HTERT RPE-1 (cell line): ENCODE data around the gene GRIK3.
"Not testable (repeated sequence)": the region's sequence is repeated elsewhere in the genome, so short reads cannot be mapped to it uniquely, and the experiment has no call there.

Experiments
- in situ Hi-C: fragments of 300-500 bp; cut with MboI; formaldehyde crosslinking; loops from 4 replicates; pipeline ENCODE4 v1.14.3; 2020; ENCODE audit warnings: low sequenced_read_pairs

GRIK3 gene

GRCh38 chr1:36912365-36912865 is 121.9 kb downstream of the GRIK3 start:
- in situ Hi-C loops, result no loop called here

GRCh38 chr1:36911561-36912364 is 122.6 kb downstream of the GRIK3 start:
- in situ Hi-C loops, result no loop called here

- in situ Hi-C loops, result no loop called here
These were observed 123.3 kb downstream of the GRIK3 start for GRCh38 chr1:36910886-36911540.

GRCh38 chr1:36909946-36910725 is 124.2 kb downstream of the GRIK3 start:
- in situ Hi-C loops, result no loop called here

- in situ Hi-C loops, result not testable (repeated sequence)
These were observed 125.0 kb downstream of the GRIK3 start for GRCh38 chr1:36909359-36909758.

GRCh38 chr1:36908096-36908495 is 126.2 kb downstream of the GRIK3 start:
- in situ Hi-C loops, result no loop called here

GRCh38 chr1:36906555-36906954 is 127.8 kb downstream of the GRIK3 start:
- in situ Hi-C loops, result no loop called here

- in situ Hi-C loops, result no loop called here
These were observed 128.4 kb downstream of the GRIK3 start for GRCh38 chr1:36905941-36906340.

- in situ Hi-C loops, result no loop called here
These were observed 134.2 kb downstream of the GRIK3 start for GRCh38 chr1:36900128-36900527.

GRCh38 chr1:36897813-36898212 is 136.5 kb downstream of the GRIK3 start:
- in situ Hi-C loops, result not testable (repeated sequence)

- in situ Hi-C loops, result no loop called here
These were observed 139.5 kb downstream of the GRIK3 start for GRCh38 chr1:36894824-36895223.

GRCh38 chr1:36890776-36891175 is 143.5 kb downstream of the GRIK3 start:
- in situ Hi-C loops, result no loop called here

GRCh38 chr1:36889478-36890226 is 144.7 kb downstream of the GRIK3 start:
- in situ Hi-C loops, result no loop called here

- in situ Hi-C loops, result no loop called here
These were observed 145.4 kb downstream of the GRIK3 start for GRCh38 chr1:36888811-36889477.

GRCh38 chr1:36885540-36886357 is 148.6 kb downstream of the GRIK3 start:
- in situ Hi-C loops, result no loop called here

GRCh38 chr1:36884801-36885200 is 149.5 kb downstream of the GRIK3 start:
- in situ Hi-C loops, result no loop called here

GRCh38 chr1:36884029-36884701 is 150.2 kb downstream of the GRIK3 start:
- in situ Hi-C loops, result no loop called here

GRCh38 chr1:36883315-36883949 is 150.9 kb downstream of the GRIK3 start:
- in situ Hi-C loops, result no loop called here
